ENCODE data around the gene RPL10.

The RPL10 gene

GRCh38 chrX:154449618-154450017 is 51.4 kb downstream of the RPL10 start:
- DNase-seq (ENCODE audit: low spot score), result no peak

GRCh38 chrX:154450312-154450711 is 52.1 kb downstream of the RPL10 start:
- DNase-seq (ENCODE audit: low spot score), result no peak

All from NAMALWA (cell line).